ENCODE results near the gene ZFC3H1. TPM values are rescaled to one million over a fixed set of nuclear protein-coding genes. Genes with fewer than 3 reads are reported as not detected.

The ZFC3H1 gene
- total and polyA plus RNA-seq, 2 of the 13 experiments (the other 11 are each of a cell fraction or from before 2014, with no cell fraction given), result 17.1 to 38.3 TPM

DNA sequence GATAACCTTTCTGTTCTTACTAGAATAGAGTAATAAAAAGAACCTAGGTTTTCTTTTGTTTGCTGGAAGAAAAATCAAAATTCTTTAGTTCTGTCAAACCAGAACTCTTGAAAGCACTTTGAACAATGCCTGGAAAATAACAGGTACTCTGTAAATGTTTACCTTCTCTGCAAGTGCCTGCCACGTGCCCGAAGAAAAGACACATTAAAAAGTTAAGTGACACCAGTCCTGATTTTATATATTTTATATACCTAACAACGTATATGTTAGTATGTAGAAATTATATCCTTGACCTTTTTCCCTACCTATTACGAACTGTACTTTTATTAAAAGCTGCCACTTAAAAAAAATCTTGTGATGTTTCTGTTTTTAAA is 1.4 kb upstream of the ZFC3H1 start (continued):
- TF ChIP-seq, protein P1, sequence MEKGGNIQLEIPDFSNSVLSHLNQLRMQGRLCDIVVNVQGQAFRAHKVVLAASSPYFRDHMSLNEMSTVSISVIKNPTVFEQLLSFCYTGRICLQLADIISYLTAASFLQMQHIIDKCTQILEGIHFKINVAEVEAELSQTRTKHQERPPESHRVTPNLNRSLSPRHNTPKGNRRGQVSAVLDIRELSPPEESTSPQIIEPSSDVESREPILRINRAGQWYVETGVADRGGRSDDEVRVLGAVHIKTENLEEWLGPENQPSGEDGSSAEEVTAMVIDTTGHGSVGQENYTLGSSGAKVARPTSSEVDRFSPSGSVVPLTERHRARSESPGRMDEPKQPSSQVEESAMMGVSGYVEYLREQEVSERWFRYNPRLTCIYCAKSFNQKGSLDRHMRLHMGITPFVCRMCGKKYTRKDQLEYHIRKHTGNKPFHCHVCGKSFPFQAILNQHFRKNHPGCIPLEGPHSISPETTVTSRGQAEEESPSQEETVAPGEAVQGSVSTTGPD (CRISPR knock-in tag; IDR thresholded peaks at IDR 0.05), result no peak
- no peak for TF ChIP-seq CENPX (CRISPR knock-in tag; IDR thresholded peaks at IDR 0.05)
- TF ChIP-seq SATB2 (CRISPR knock-in tag; IDR thresholded peaks at IDR 0.05), result no peak
- TF ChIP-seq ZNF703 (CRISPR knock-in tag; IDR thresholded peaks at IDR 0.05; ENCODE audit: borderline replicate concordance), result no peak
- no peak for TF ChIP-seq ZBTB8A (CRISPR knock-in tag; IDR thresholded peaks at IDR 0.05; ENCODE audit: borderline replicate concordance, low read depth)
- peak; percentile 67; the same call in 1 of the 3 replicates for TF ChIP-seq MXI1 (IDR thresholded peaks at IDR 0.05; ENCODE audit: borderline replicate concordance, low read depth, low read length)
- TF ChIP-seq ERF (CRISPR knock-in tag; IDR thresholded peaks at IDR 0.05), result no peak
- no peak for TF ChIP-seq ZNF850 (CRISPR knock-in tag; conservative IDR thresholded peaks at IDR 0.05)
- TF ChIP-seq NR3C1 (CRISPR knock-in tag; IDR thresholded peaks at IDR 0.05), result no peak
- TF ChIP-seq ONECUT2 (CRISPR knock-in tag; IDR thresholded peaks at IDR 0.05), result no peak
- TF ChIP-seq GPN1 (CRISPR knock-in tag; IDR thresholded peaks at IDR 0.05; ENCODE audit: borderline replicate concordance), result no peak
- peak; percentile 88 for TF ChIP-seq SOX5 (CRISPR knock-in tag; IDR thresholded peaks at IDR 0.05; ENCODE audit: borderline replicate concordance)
- TF ChIP-seq, protein P2, sequence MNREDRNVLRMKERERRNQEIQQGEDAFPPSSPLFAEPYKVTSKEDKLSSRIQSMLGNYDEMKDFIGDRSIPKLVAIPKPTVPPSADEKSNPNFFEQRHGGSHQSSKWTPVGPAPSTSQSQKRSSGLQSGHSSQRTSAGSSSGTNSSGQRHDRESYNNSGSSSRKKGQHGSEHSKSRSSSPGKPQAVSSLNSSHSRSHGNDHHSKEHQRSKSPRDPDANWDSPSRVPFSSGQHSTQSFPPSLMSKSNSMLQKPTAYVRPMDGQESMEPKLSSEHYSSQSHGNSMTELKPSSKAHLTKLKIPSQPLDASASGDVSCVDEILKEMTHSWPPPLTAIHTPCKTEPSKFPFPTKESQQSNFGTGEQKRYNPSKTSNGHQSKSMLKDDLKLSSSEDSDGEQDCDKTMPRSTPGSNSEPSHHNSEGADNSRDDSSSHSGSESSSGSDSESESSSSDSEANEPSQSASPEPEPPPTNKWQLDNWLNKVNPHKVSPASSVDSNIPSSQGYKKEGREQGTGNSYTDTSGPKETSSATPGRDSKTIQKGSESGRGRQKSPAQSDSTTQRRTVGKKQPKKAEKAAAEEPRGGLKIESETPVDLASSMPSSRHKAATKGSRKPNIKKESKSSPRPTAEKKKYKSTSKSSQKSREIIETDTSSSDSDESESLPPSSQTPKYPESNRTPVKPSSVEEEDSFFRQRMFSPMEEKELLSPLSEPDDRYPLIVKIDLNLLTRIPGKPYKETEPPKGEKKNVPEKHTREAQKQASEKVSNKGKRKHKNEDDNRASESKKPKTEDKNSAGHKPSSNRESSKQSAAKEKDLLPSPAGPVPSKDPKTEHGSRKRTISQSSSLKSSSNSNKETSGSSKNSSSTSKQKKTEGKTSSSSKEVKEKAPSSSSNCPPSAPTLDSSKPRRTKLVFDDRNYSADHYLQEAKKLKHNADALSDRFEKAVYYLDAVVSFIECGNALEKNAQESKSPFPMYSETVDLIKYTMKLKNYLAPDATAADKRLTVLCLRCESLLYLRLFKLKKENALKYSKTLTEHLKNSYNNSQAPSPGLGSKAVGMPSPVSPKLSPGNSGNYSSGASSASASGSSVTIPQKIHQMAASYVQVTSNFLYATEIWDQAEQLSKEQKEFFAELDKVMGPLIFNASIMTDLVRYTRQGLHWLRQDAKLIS (CRISPR knock-in tag; IDR thresholded peaks at IDR 0.05), result no peak
- TF ChIP-seq, protein P3, sequence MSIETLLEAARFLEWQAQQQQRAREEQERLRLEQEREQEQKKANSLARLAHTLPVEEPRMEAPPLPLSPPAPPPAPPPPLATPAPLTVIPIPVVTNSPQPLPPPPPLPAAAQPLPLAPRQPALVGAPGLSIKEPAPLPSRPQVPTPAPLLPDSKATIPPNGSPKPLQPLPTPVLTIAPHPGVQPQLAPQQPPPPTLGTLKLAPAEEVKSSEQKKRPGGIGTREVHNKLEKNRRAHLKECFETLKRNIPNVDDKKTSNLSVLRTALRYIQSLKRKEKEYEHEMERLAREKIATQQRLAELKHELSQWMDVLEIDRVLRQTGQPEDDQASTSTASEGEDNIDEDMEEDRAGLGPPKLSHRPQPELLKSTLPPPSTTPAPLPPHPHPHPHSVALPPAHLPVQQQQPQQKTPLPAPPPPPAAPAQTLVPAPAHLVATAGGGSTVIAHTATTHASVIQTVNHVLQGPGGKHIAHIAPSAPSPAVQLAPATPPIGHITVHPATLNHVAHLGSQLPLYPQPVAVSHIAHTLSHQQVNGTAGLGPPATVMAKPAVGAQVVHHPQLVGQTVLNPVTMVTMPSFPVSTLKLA (IDR thresholded peaks at IDR 0.05), result peak; percentile 52; the same call in 1 of the 2 replicates
- TF ChIP-seq GZF1 (CRISPR knock-in tag; IDR thresholded peaks at IDR 0.05), result no peak
- TF ChIP-seq ZSCAN21 (CRISPR knock-in tag; IDR thresholded peaks at IDR 0.05; ENCODE audit: borderline replicate concordance), result no peak
- no peak for TF ChIP-seq AHR (CRISPR knock-in tag; IDR thresholded peaks at IDR 0.05)
- TF ChIP-seq, protein P4, sequence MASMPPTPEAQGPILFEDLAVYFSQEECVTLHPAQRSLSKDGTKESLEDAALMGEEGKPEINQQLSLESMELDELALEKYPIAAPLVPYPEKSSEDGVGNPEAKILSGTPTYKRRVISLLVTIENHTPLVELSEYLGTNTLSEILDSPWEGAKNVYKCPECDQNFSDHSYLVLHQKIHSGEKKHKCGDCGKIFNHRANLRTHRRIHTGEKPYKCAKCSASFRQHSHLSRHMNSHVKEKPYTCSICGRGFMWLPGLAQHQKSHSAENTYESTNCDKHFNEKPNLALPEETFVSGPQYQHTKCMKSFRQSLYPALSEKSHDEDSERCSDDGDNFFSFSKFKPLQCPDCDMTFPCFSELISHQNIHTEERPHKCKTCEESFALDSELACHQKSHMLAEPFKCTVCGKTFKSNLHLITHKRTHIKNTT (CRISPR knock-in tag; IDR thresholded peaks at IDR 0.05), result no peak
- peak; percentile 43; the same call in 1 of the 2 replicates for TF ChIP-seq THAP11 (CRISPR knock-in tag; IDR thresholded peaks at IDR 0.05)
- no peak for TF ChIP-seq KAT8 (CRISPR knock-in tag; IDR thresholded peaks at IDR 0.05)
- TF ChIP-seq SP2 (CRISPR knock-in tag; IDR thresholded peaks at IDR 0.05), result no peak
- no peak for TF ChIP-seq POLR2G (IDR thresholded peaks at IDR 0.05; ENCODE audit: low read depth, low read length)

Data from HepG2 (cell line).